NCI-H524 (cell line): Measurements from ENCODE around the gene TTC21B.

Source experiments
- DNase-seq, 2 experiments: peaks; one replicate each; lab custom pipeline; 2025; lab: John Stamatoyannopoulos, UW

TTC21B gene

DNA sequence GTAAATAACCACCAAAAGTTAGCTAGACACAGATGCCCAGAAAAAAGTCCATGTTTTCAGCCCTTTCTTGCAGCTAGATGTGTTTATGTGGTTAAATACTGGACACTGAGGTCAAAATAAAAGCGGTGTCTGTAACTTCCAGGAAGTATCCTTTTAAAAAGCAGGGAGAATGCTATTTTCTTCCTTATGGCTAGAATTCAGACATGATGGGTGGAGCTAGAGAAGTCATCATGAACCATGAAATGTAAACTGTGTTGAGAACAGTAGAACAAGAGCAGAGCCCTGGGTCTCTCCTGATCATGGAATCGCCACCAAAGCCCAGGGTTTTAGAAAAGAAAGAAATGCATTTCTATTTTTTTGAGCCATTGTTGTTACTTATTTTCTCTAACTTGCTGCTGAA is 118.2 kb downstream of the TTC21B start:
- no peak for DNase-seq

DNA sequence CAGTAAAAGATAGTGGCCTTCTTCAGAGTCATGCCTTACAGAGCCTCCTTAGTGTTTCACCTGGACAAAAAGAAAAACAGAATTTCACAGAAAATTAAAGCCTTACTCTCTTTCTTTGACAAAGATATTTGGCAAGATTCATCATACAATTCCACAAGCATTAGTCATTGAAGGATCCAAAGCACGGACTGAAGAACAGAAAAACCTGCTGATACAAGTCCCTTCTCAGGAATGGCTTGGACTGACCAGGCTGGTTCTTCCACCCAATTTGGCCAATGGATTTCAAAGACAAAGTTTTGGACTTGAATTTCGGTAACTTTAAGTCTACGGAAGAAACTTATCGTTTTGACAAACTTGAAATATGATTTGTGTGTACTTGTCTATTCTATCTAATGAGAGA is 120.4 kb downstream of the TTC21B start:
- DNase-seq = no peak

DNA sequence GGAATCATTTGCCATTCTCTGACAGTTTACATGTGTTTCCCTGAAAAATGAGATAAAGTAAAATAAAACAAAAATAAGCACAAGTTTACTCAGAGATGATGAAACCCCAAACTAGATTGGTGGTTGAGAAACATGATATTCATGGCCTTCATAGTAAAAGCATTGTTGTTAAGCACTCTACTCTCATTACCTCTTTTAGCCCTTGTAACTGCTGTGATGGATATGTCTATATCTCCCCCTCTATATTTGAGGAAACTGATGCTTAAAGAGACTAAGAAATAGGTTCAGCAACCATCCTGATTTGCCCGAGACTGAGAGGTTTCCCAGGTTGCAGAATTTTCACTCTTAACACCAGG is 125.7 kb downstream of the TTC21B start:
- no peak for DNase-seq

DNA sequence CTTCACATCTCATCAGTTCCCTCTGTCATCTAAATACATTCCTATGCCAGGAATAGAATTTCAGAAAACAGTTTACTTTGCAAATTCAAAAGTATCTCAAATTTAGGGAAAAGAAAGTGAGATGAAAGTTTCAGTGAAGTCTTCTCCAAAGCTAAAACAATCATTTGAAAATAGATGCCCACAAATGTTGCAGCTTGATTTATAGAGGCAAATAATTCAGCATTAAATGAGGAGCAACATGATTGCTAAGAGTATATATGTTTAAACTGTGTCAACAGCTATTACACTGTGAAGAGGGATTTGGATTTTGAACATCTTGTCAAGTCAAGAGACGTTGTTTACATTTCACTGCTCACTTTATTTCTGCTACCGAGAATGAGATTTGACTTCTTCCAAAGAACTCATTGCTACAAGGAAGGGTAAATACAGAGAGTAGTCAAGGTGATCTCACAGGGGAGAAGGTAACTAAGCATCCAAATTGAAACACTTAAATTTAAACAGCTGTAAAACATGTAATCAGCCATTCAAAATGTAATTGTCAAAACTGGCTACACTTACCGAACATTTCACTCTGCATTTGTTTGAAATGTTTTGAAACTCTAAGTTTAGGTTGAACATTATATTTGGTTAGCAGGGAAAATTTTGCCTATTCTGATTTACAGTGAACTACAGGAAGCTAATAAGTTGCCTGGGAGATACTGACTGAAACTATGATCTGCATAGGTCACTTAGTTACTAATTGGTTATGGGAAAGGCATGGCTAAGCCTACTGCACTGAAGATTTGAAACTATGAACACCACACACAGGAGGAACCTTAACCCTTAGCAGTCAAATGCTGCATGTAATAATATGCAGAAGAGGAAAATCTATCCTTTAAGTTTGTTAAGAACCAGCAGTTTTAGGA is 126.3 kb downstream of the TTC21B start:
- no peak for DNase-seq

DNA sequence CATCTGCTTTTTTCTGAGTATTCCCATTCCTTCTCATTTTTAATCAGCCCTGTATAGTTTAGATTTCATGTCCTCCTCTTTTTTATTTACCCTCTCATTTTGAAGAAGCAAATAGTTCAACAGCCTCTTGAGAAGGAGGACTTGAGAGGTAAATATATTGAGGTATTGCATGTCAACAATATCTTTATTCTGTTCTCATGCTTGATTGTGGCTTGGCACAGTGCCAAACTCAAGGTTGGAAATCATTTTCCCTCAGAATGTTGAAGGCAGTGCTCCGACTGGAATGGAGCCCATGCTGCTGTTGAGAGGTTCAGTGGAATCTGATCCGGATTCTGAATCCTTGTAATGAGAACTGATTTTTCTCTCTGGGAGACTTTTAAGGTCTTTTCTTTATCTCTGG is 128.5 kb downstream of the TTC21B start:
- no peak for DNase-seq
